GM21381 (cell line): Measurements from ENCODE around the gene MDFIC.

Experiments
- ATAC-seq: cut with Tn5 transposase; IDR thresholded peaks from one replicate; pipeline ENCODE4 v1.9.1; 2021; ENCODE audit warnings: mild to moderate bottlenecking, moderate library complexity; ENCODE audit not compliant: unreplicated experiment

Gene MDFIC

GRCh38 chr7:114986190-114987180, 64.6 kb downstream of the MDFIC start:
- no peak for ATAC-seq

GRCh38 chr7:114988026-114988425, 66.1 kb downstream of the MDFIC start:
- ATAC-seq = no peak

GRCh38 chr7:114988755-114989375, 67.0 kb downstream of the MDFIC start:
- ATAC-seq = no peak

- no peak for ATAC-seq
Measured at GRCh38 chr7:114989531-114989930, 67.6 kb downstream of the MDFIC start.

GRCh38 chr7:114997487-114998404, 75.9 kb downstream of the MDFIC start:
- no peak for ATAC-seq

GRCh38 chr7:115004121-115004520, 82.2 kb downstream of the MDFIC start:
- no peak for ATAC-seq

GRCh38 chr7:115005251-115005650, 83.4 kb downstream of the MDFIC start:
- no peak for ATAC-seq

GRCh38 chr7:115005953-115006352, 84.1 kb downstream of the MDFIC start:
- ATAC-seq = no peak

- no peak for ATAC-seq
Measured at GRCh38 chr7:115007751-115008150, 85.9 kb downstream of the MDFIC start.

GRCh38 chr7:115008465-115009114, 86.7 kb downstream of the MDFIC start:
- ATAC-seq = no peak

- ATAC-seq = peak; percentile 63
Measured at GRCh38 chr7:115009139-115009538, 87.2 kb downstream of the MDFIC start.

GRCh38 chr7:115009736-115010440, 88.0 kb downstream of the MDFIC start:
- no peak for ATAC-seq

GRCh38 chr7:115010441-115010820, 88.5 kb downstream of the MDFIC start:
- ATAC-seq = no peak

GRCh38 chr7:115013886-115014285, 92.0 kb downstream of the MDFIC start:
- ATAC-seq = no peak

- no peak for ATAC-seq
Measured at GRCh38 chr7:115014794-115015193, 92.9 kb downstream of the MDFIC start.

- no peak for ATAC-seq
Measured at GRCh38 chr7:115015619-115016018, 93.7 kb downstream of the MDFIC start.

- ATAC-seq = no peak
Measured at GRCh38 chr7:115019882-115020605, 98.2 kb downstream of the MDFIC start.

GRCh38 chr7:115023219-115023618, 101.3 kb downstream of the MDFIC start:
- ATAC-seq = no peak

GRCh38 chr7:115024276-115024675, 102.4 kb downstream of the MDFIC start:
- ATAC-seq = no peak
